NCI-H82 treated with DMSO at 0.1 percent for 48 hours (cell line): ENCODE results near the gene SLC35F2.
"Not testable (repeated sequence)": the region's sequence is repeated elsewhere in the genome, so short reads cannot be mapped to it uniquely, and the experiment has no call there.

Source experiments
- DNase-seq: peaks from one replicate; lab custom pipeline; 2025; ENCODE audit not compliant: unreplicated experiment; lab: John Stamatoyannopoulos, UW

The SLC35F2 gene

GRCh38 chr11:107858217-107859070, at the start of gene SLC35F2:
TSS of gene SLC35F2 (minus strand) at chr11:107858787. CDS start at chr11:107858767, 20 bp downstream.
- peak; percentile 71 for DNase-seq

- DNase-seq = no peak
These were observed 49.6 kb upstream of the SLC35F2 start for GRCh38 chr11:107908211-107908610.

GRCh38 chr11:107898270-107898669, 39.7 kb upstream of the SLC35F2 start:
- peak; percentile 74 for DNase-seq

DNA sequence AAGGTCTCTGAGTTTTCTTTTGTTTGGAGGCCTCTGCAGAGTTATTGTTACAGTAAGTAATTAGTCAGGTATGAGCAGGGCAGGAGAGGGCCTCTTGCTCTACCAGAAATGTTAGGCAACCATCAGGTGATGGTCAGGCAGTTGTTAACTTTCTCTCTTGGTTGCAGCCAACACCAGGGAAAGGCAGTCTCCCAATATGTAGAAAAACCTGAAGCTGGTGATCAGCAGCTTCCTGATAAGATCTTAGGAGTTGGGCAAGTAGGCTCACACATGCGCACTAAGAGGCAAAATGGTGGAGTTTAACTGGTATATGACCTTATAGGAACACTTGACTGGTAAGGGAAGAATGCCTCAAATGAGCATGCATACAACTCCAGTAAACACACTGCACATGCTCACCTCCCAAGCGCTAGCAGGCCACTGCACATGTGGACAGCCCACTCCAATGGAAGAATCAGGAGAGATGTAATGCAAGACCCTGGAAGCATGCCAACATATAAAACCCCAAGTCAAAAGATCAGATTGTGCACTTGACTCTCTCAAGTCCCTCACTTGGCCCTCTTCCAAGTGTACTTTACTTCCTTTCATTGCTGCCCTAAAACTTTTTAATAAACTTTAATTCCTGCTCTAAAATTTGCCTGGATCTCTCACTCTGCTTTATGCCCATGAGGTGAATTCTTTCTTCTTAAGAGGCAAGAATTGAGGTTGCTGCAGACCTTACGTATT, 23.7 kb upstream of the SLC35F2 start:
- peak; percentile 8 for DNase-seq

DNA sequence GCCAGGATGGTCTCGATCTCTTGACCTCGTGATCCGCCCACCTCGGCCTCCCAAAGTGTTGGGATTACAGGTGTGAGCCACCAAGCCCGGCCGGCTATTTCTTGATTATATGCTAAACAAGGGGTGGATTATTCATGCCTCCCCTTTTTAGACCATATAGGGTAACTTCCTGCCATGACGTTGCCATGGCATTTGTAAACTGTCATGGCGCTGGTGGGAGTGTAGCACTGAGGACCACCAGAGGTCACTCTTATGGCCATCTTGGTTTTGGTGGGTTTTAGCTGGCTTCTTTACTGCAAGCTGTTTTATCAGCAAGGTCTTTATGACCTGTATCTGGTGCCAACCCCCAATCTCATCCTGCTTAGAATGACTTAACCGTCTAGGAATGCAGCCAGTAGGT, 22.9 kb upstream of the SLC35F2 start:
- not testable (repeated sequence) for DNase-seq

GRCh38 chr11:107876141-107876540, 17.6 kb upstream of the SLC35F2 start:
- no peak for DNase-seq

- DNase-seq = peak; percentile 20
These were observed 6.0 kb upstream of the SLC35F2 start for GRCh38 chr11:107864591-107864990.

DNA sequence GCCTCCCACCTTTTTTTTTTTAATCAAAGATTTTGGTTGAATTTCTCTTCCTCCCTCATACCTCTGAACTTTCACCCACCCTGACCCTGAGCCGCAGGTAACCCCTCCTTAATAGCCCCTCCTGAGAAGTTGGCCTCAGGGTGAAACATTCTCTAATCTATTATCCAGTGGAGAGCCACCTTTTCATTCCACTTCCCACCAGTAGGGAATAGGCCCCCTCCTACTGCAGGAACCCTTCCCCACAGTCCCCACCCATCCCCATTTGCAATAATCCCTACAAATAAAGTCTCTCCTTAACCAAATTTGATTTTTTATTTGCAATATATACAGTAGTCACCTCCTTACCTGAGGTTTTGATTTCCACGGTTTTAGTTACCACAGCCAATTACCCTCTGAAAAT, 2.1 kb upstream of the SLC35F2 start:
- no peak for DNase-seq

- DNase-seq = not testable (repeated sequence)
These were observed 1.6 kb upstream of the SLC35F2 start for GRCh38 chr11:107860240-107860620.

- peak; percentile 32 for DNase-seq
These were observed 1.1 kb upstream of the SLC35F2 start for GRCh38 chr11:107859459-107860239.

DNA sequence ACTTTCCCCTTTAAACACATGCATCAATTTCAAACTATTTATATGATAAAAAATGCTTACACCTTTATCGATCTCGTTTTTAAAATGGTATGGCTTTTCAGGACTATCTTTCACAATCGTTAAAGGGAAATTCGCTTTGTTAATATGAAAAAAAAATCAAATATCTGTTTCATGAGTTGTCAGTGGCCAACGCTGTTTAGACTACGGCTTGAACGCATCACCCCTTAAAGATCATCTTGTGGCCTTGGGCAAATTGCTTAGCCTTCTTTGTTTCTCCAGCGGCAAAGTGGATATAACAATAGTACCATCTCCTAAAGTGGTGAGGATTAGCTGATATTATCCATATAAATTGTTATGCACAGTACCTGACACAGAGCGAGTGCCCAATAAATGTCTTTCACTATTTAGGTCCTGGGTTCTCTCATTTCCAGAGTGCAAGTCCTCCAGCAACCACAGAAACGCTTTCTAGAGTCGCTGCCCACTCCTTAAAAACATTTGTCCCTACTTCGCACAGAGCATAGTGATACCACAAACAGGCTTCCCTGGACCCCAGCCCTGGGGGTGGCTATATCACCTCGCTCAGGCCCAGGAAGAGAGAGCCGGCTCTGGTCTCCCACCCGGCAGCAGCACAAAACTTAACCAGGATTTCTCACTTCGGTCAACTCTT, 904 bp downstream of the SLC35F2 start:
- DNase-seq = no peak

DNA sequence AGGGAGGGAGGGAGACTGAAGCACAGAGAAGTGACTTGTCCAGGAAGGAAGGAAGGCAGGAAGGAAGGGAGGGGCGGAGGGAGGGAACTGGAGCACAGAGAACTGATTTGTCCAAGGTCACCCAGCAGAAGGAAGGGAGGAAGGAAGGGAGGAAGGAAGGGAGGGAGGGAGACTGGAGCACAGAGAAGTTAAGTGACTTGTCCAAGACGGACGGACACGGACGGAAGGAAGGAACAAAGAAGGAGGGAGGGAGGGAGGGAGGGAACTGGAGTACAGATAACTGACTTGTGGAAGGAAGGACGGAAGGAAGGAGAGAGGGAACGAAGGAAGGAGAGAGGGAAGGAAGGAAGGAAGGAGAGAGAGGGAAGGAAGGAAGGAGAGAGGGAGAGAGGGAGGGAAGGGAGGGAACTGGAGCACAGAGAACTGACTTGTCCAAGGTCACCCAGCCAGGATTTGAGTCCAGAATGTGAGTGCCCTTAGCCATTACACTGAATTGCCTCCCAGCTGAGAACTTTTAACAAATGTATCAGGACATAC, 1.5 kb downstream of the SLC35F2 start:
- no peak for DNase-seq

GRCh38 chr11:107856180-107856980, 2.2 kb downstream of the SLC35F2 start:
- DNase-seq = no peak

DNA sequence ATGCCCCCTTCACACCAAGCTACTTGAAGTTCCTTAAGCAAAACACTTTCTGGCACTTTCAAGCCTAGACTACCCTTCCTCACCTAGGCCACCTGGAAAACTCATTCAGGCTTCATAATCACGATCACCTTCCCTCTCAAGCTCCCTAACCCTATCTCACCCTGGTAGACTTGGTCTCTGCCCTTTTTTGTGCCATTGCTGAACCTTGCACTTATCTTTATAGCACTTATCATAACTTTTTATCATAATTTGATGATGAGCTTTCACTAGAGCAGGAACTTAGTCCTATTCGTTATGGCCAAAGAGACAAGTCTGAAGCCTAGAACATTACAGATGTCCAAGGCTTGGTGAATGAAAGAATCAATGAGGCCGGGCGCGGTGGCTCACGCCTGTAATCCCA, 5.5 kb downstream of the SLC35F2 start:
- DNase-seq = no peak

GRCh38 chr11:107851704-107852310, 6.8 kb downstream of the SLC35F2 start:
- DNase-seq = no peak

GRCh38 chr11:107849790-107850189, 8.8 kb downstream of the SLC35F2 start:
- DNase-seq = no peak

GRCh38 chr11:107848345-107848744, 10.2 kb downstream of the SLC35F2 start:
- no peak for DNase-seq

DNA sequence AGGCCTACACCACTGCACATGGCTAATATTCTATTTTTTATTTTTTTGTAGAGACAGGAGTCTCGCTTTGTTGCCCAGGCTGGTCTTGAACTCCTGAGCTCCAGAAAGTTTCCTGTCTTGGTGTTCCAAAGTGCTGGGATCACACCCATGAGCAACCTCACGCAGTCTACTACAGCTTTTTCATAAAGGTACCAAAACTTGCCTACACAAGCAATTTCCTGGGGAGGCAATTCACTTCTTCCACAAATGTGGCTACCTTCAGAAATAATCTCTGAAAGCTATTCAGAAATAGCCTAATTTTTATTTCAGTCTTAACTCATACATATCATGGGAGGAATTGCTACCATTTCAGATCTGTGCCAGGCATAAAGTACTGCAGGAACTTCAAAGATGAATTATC, 11.4 kb downstream of the SLC35F2 start:
- DNase-seq = no peak

- no peak for DNase-seq
These were observed 14.5 kb downstream of the SLC35F2 start for GRCh38 chr11:107844041-107844440.
